ENCODE measurements around the gene SIPA1L3.

SIPA1L3 gene

DNA sequence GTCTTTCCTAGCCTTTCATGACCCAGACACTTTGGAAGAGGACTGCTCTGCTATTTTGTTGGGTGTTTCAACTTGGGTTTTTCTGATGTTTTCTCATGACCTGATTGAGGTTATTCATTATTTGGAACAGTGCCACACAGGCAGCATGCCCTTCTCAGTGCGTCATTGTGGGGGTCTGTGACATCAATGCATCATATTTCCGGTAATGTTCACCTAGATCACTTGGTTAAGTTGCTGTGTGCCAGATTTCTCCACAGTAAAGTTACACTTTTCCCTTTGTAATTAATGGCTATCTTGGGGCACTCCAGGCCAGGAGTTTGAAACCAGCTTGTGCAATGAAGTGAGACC lies 124.4 kb downstream of the SIPA1L3 start:
- Histone ChIP-seq H4K20me1 (ENCODE audit: insufficient read depth, low read length) (no peaks in the 10 kb centered on the region), H3K4me2 (ENCODE audit: low read depth, low read length) (no peak overlapping the region), H3K27ac (ENCODE audit: low read length) (no peak overlapping the region), H3F3A (ENCODE audit: insufficient read depth, low read length) (peaks cover 6% of the 10 kb centered on the region; the same call in 1 of the 2 replicates), H3K36me3 (replicated peaks; ENCODE audit: insufficient read depth, low read length) (no peaks in the 10 kb centered on the region), H3K79me2 (ENCODE audit: low read length) (no peaks in the 10 kb centered on the region), H3K4me3 (ENCODE audit: low read length) (no peak overlapping the region), H2AFZ (ENCODE audit: low read length) (no peak overlapping the region), H3K9me2 (replicated peaks; ENCODE audit: insufficient read depth, low read length) (no peaks in the 10 kb centered on the region), H3K9me3 (replicated peaks; ENCODE audit: insufficient read depth, low read length) (no peaks in the 10 kb centered on the region), H3K27me3 (replicated peaks; ENCODE audit: insufficient read depth, low read length) (no peaks in the 10 kb centered on the region), H3K9ac (ENCODE audit: low read length) (no peak overlapping the region), H3K4me1 (ENCODE audit: low read length) (peaks cover 16% of the 10 kb centered on the region)
- TF ChIP-seq EZH2 (optimal IDR thresholded peaks at IDR 0.05; ENCODE audit: low read depth, low read length) (no peak), EZH2phosphoT487 (IDR thresholded peaks at IDR 0.05; ENCODE audit: low read length) (no peak), CTCF (IDR thresholded peaks at IDR 0.05; ENCODE audit: low read length) (no peak)
- no peak for DNase-seq

- TF ChIP-seq EZH2phosphoT487 (IDR thresholded peaks at IDR 0.05; ENCODE audit: low read length) (no peak), CTCF (IDR thresholded peaks at IDR 0.05; ENCODE audit: low read length) (no peak), EZH2 (optimal IDR thresholded peaks at IDR 0.05; ENCODE audit: low read depth, low read length) (no peak)
- peaks cover 16% of the 10 kb centered on the region for H3K4me1 ChIP-seq (ENCODE audit: low read length)
- no peak overlapping the region for H2AFZ ChIP-seq (ENCODE audit: low read length)
- H3K27ac ChIP-seq (ENCODE audit: low read length) = no peak overlapping the region
- H3K9ac ChIP-seq (ENCODE audit: low read length) = no peak overlapping the region
- DNase-seq = no peak
- no peaks in the 10 kb centered on the region for H3K27me3 ChIP-seq (replicated peaks; ENCODE audit: insufficient read depth, low read length)
- no peaks in the 10 kb centered on the region for H3K9me3 ChIP-seq (replicated peaks; ENCODE audit: insufficient read depth, low read length)
- H3F3A ChIP-seq (ENCODE audit: insufficient read depth, low read length) = peaks cover 6% of the 10 kb centered on the region; the same call in 1 of the 2 replicates
- no peaks in the 10 kb centered on the region for H3K79me2 ChIP-seq (ENCODE audit: low read length)
- no peak overlapping the region for H3K4me2 ChIP-seq (ENCODE audit: low read depth, low read length)
- H3K9me2 ChIP-seq (replicated peaks; ENCODE audit: insufficient read depth, low read length) = no peaks in the 10 kb centered on the region
- no peaks in the 10 kb centered on the region for H3K36me3 ChIP-seq (replicated peaks; ENCODE audit: insufficient read depth, low read length)
- no peak overlapping the region for H3K4me3 ChIP-seq (ENCODE audit: low read length)
- H4K20me1 ChIP-seq (ENCODE audit: insufficient read depth, low read length) = no peaks in the 10 kb centered on the region
These were observed 125.1 kb downstream of the SIPA1L3 start for GRCh38 chr19:38032151-38032550.

- peaks cover 6% of the 10 kb centered on the region; the same call in 1 of the 2 replicates for H3F3A ChIP-seq (ENCODE audit: insufficient read depth, low read length)
- TF ChIP-seq EZH2 (optimal IDR thresholded peaks at IDR 0.05; ENCODE audit: low read depth, low read length) (no peak), CTCF (IDR thresholded peaks at IDR 0.05; ENCODE audit: low read length) (no peak), EZH2phosphoT487 (IDR thresholded peaks at IDR 0.05; ENCODE audit: low read length) (no peak)
- peak overlapping the region; percentile 79; the same call in 1 of the 2 replicates for H3K27ac ChIP-seq (ENCODE audit: low read length)
- peaks cover 16% of the 10 kb centered on the region for H3K4me1 ChIP-seq (ENCODE audit: low read length)
- peak overlapping the region; percentile 74 for H3K4me2 ChIP-seq (ENCODE audit: low read depth, low read length)
- no peaks in the 10 kb centered on the region for H3K36me3 ChIP-seq (replicated peaks; ENCODE audit: insufficient read depth, low read length)
- no peaks in the 10 kb centered on the region for H3K27me3 ChIP-seq (replicated peaks; ENCODE audit: insufficient read depth, low read length)
- no peaks in the 10 kb centered on the region for H3K9me2 ChIP-seq (replicated peaks; ENCODE audit: insufficient read depth, low read length)
- no peak overlapping the region for H3K4me3 ChIP-seq (ENCODE audit: low read length)
- H3K9ac ChIP-seq (ENCODE audit: low read length) = peak overlapping the region; percentile 53
- no peaks in the 10 kb centered on the region for H3K9me3 ChIP-seq (replicated peaks; ENCODE audit: insufficient read depth, low read length)
- no peaks in the 10 kb centered on the region for H3K79me2 ChIP-seq (ENCODE audit: low read length)
- DNase-seq = no peak
- peak overlapping the region; percentile 66 for H2AFZ ChIP-seq (ENCODE audit: low read length)
- no peaks in the 10 kb centered on the region for H4K20me1 ChIP-seq (ENCODE audit: insufficient read depth, low read length)
These were observed 125.9 kb downstream of the SIPA1L3 start for GRCh38 chr19:38032951-38033350.
